NK-92 (cell line): ENCODE results near the gene DIAPH2.

ENCODE experiments used
- DNase-seq: peaks from one replicate; lab custom pipeline; 2025; ENCODE audit not compliant: unreplicated experiment; lab: John Stamatoyannopoulos, UW

Gene DIAPH2

DNA sequence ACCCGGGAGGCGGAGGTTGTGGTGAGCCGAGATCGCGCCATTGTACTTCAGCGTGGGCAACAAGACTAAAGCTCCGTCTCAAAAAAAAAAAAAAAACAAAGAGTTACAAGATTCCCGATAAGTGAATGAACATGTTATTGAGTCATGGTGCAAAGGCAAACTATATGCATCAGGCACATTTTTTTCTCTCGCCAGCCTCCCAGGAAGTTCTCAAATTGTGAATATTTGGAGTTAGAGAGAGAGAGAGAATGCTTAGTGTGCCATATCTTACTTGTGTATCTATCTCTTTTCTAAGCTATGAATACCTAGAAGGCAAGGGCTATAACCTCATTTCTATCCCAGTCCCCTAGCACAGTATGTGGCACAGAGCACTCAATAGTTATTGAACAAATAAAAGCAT is 599.9 kb downstream of the DIAPH2 start:
- DNase-seq, result no peak

DNA sequence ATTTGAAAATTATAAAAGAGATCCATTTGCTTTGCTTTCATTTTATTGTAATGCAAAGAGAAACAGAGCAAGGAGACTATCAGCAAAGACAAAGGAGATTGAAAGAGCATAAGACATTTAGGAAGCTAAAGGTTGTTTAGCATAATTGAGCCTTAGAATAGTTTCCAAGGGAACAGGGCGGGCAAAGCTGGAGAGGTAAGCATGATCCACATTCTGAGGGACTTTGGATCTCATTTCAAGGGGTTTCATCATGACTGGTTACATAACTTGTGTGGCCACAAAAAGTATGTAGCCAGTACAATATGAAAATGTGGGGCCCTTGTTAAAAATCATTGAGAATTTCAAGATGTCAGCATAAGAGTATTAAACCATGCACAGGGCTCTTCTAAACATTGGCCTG is 605.6 kb downstream of the DIAPH2 start:
- DNase-seq, result no peak

DNA sequence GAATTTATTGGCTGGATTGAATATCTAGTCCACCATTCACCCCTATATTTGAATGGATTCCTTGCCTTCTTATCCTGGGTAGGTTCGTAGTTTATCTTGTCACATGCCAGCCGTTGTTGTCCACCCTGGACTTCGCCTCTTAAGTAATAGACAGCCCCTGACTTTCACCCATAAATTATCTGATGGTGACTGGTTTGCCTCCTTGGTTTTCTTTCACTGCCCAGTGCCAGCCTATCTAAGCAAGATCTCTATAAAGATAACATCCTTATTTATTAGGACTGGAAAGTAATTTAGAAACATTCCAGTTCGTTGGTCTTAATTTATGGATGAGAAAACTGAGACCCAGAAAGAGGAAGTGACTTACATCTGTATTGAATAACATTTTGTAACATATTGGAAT is 609.4 kb downstream of the DIAPH2 start:
- no peak for DNase-seq

DNA sequence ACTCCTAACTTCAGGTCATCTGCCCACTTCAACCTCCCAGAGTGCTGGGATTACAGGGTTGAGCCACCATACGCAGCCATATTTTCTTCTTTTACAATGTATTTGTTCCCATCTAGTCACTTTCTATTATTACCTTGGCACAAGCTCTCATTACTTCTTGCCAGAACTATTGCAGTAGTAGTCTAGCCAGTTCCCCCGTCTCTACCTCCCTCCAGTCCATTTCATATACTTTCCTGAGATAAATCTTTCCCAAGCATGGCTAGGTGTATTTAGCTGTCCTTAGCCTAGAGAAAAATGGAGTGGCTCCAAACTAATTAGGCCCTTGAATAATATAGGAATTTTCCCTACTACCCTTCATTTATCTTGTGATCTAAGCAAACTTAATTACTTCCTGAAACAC is 611.3 kb downstream of the DIAPH2 start:
- DNase-seq, result no peak

DNA sequence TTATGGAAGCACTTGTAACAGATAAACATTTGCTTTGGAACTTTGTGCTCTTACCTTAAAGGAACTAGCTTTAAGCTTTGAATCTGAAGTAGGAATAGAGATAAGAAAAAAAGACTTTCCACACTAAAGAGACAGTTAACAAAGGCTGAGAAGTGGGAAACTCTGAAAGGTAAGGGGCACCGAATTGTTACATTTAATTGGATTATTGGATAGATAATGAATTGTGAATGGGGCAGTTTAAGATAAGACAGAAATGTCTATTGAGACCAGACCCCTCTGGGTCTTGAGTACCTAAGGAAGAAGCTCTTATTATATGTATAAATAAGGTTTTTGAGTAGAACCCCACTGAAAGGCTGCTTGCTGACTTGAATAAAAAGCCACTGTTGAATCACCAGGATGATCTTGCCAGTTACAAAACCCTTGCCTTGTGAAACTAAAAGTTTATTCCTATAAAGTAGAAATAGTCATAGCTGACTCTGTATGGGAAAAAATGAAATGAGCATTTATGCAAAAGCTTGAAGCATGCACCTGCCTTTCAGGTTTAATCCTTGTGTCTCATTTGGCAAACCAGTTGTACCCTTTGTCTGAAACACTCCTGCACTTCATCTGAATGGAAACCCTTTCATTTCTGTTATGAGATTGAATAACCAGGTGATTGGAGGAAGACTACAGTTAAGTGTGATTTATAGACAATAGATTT is 622.3 kb downstream of the DIAPH2 start:
- DNase-seq, result no peak

DNA sequence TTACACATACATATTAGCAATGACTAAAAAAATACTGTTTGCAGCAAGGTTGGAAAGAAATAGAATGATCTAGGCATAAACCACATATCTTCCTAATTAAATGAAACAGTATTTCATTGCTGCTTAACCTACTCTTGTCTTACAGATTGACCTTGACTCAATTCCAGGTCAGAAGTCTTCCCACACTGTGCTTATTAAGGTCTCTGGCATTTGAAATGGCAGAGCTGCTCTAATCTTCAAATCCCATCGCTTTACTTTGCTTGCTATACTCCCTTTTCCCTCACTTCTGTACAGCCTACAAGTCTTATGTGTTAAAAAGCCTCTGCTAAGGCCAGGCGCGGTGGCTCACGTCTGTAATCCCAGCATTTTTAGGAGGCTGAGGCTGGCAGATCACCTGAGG is 623.5 kb downstream of the DIAPH2 start:
- no peak for DNase-seq

DNA sequence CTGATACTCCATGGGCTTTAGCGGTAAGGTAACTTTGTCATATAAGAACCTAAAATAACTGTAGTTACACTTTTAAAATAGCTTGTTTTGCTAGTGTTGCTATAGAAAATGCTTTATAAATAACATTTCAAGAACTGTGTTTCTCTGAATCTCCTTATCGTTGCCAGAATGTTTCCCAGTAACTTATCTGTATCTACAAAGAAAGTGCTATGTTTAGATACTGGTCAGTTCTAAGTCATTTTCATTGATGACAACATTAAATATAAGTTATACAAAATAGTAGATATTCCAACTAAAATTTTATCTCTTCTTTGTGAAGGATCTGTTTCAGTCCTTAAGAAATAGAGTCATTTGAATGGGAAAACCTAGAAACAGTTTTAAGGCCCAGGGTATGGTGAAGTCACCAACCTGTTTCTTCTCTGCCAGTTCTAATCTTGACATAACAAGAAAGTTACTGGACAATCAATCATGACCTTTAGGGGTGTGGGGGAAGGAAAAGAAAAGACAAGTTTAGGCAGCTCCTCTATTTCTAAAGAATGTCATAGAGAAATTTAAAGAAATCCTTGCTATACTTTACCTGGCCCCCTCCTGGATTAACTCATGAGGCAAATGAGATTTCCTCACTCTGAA is 625.0 kb downstream of the DIAPH2 start:
- no peak for DNase-seq

DNA sequence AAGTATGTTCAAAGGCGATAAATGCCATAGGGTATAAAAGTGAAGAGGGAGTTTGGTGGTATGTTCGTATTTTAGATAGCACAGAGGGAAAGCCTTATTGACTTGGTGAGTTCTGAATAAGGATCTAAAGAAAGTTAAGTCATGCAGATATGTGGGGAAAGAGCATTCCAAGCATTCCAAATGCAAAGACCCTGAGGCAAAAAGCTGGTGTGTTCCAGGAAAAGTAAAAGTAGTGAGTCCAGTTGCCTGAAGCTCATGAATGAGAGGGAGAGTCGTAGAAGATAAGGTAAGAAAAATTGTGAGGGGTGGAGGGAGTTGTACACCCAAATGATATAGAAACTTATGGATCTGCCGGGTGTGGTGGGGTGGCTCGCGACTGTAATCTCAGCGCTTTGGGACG is 625.7 kb downstream of the DIAPH2 start:
- no peak for DNase-seq

DNA sequence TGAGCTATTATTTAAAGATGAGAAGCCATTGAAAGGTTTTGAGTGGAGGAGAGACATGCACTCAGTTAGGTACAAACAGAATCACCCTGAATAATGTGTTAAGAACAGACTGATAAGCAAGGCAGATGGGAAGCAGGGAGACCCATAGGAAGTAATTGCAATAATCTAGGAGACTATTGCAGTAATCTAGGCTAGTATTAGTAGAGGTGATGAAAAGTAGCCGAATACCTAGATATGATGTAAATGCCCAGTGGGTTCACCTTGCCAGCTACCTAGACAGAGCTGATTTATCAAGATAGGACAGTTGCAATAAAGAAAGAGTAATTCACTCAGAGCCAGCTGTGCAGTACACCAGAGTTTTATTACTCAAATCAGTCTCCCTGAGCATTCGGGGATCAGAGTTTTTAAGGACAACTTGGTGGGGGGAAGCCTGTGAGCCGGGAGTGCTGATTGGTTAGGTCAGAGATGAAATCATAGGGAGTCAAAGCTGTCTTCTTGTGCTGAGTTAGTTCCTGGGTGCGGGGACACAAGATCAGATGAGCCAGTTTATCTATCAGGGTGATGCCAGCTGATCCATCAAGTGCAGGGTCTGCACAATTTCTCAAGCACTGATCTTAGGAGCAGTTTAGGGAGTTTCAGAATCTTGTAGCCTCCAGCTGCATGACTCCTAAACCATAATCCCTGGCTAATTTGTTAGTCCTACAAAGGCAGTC is 626.6 kb downstream of the DIAPH2 start:
- DNase-seq, result no peak

DNA sequence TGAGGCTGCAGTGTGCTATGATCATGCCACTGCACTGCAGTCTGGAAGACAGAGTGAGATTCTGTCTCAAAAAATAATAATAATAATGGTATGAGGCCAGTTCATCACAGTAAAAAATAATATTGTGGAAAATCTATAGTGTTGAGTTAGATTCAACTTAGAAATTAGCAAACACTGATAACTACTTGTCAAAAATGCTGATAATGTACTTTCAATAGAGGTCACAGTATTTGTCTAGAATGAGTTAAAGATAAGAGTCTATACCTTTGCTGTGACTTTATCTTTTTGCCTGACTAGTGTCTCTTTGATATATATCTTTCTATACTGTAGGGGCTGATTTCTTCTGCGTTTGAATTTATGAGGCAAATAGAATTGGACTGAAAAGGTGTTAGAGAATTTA is 629.7 kb downstream of the DIAPH2 start:
- DNase-seq, result no peak

DNA sequence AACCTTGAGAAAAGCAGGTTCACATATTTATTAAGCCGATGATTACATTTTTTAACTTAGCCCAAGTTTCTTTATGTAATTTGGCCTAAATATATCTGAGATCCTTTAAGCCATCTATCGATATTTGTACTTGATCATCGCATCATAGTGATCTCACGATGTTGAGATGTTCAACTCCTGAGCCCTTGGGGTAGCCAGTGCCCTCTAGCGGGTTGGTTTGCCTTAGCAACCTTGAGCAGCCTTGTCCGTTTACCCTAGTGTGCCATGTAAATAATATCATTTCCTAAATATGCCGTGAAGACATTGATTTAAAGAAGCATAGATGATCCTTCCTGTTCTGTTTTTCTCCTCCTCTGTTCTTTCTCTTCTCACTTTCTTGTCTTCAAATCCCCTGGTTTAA is 631.3 kb downstream of the DIAPH2 start:
- DNase-seq, result no peak

DNA sequence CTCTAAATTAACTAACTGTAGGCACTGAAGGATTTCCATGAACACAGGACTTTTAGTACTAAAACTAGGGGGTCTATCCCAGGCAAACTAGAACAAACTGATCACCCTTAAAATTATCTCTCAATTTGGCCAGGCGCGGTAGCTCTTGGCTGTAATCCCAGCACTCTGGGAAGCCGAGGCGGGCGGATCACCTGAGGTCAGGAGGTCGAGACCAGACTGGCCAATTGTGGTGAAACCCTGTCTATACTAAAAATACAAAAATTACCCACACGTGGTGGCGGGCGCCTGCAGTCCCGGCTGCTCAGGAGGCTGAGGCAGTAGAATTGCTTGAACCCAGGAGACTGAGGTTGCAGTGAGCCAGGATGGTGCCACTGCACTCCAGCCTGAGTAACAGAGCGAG is 635.7 kb downstream of the DIAPH2 start:
- no peak for DNase-seq

DNA sequence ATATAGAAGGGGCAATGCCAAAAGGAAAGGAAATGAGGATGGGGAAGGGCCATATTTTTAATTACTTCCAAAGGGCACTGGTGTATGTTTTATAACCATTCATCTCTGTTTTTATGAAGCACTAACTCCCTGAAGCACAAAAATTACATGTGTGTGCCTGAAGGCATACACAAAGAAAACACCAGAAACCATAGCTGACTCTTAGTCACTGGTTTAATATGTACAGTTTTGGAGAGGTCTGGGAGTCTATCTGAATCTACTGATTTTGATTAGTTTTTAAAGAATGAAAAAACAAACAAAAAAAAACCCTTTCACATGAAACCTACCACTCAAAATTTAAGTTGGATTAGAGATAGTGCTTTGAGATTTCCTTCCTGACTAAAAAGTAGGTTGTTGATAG is 637.8 kb downstream of the DIAPH2 start:
- no peak for DNase-seq

DNA sequence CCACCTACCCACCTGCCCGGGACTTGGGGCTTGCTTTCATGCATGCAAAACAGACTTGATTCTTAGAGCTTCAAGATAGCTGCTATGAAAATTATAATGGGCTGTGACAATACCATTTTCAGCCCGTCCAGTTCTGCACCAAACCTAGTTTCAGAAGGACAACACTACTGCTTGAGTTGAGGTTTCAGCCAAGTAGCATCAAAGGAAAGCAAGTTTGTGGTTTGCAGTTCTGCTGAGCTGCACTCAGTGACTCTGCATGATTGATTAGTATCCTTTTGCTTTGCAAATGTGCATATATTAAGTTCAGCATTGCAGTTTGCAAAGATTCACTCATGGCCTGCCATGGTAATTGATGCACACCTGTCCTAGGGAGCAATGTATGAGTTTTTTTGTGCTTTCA is 641.8 kb downstream of the DIAPH2 start:
- no peak for DNase-seq

DNA sequence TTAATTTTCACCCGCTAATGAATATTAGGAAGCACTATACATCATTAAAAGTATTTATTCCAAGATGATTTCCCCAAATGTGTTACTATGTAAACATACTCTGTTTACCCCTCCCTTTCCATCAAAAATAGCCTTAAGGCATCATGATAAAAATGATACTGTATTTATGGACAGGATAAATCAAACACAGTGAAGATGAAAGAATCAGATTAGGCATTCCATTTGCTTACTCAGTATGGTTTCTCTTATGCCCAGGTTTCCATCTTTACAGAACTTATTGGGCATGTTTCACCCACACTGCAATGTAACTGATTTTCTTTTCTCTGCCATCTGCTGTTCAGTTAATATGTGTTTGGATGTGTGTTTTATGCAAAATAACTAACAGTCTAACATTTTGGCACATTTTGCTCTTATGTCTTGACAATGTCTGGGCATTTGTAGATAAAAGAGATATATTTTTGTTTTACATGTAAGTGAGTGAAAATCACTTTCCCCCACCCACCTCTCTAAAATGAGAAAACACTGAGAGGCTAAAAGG is 644.3 kb downstream of the DIAPH2 start:
- no peak for DNase-seq

DNA sequence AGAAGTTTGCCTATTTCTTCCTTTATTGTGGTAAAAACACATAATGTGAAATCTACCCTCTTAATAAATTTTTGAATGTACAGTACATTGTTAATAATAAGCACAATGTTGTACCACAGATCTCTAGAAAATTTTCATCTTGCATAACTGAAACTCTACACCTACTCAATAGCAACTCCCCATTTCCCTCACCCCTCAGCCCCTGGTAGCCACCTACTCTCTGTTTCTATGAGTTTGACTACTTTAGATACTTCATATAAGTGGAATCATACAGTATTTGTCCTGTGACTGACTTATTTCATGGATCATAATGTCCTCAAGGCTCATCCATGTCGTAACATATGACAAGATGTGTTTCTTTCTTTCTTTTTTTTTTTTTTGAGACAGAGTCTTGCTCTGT is 645.5 kb downstream of the DIAPH2 start:
- no peak for DNase-seq

DNA sequence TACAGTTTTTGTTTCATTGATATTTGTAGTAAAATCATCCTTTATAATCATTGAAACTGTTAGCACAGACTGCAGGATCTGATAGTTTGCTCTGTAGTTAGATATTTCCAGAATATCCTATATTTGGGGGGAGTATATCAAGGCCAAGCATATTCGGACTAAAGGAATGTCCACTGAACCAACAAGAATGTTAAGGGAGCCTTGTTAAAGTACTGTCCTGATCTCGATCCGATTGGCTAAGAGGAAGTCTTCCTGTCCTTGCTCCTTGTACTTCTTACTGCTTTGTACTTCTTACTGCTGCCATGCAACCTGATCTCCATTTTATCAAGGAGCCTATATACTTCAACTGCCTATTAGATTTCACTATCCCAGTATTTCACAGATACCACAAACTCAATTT is 648.3 kb downstream of the DIAPH2 start:
- DNase-seq, result no peak

DNA sequence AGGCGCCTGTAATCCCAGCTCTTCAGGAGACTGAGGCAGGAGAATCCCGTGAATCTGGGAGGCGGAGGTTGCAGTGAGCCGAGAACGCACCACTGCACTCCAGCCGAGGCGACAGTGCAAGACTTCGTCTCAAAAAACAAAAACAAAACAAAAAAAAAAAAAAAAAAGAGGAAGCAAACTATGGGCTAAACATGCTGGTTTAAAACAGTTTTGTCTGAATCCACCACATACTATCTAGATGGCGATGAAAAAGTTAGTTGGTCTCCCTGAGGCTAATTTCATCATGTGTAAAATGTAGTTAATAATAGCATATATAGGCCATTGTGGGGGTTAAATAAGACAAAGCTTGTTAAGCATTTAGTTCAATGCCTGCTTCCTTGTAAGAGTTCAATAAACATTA is 650.2 kb downstream of the DIAPH2 start:
- DNase-seq, result no peak

DNA sequence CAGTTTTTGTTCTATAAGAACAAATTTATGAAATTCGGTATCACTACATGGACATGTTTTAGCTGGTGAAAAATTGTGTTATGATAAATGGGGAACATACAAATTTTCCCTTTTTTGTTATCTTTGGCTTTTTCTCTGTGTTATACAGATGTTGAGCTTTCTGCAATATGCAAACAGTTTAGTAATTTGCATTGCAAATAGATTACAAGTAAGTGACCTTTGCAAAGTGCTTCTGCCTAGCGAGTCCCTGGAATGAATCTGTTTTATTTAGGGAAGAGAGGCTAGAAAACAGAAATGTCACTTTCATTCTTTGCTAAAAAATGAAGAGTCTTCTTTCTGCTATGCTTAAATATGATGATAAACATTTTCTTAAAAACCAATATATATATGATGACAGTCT is 660.1 kb downstream of the DIAPH2 start:
- no peak for DNase-seq

DNA sequence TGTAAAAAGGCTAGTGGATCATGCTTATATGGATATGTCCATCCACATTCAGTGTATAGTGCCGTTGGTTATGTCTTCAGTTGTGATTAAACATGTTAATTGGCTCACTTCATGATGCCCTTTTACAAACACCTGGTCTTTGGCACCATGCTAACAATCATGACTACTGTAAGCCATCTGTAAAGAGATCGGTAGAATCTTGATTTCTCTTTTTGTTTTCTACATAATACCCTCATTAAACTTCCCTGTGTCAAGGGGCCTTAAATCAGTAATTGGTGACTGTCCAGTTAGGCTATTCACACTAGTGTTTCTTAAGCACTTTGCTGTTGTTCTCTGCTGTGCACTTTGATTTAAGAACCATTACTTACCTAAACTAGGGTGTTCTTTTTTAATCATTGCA is 674.3 kb downstream of the DIAPH2 start:
- no peak for DNase-seq

DNA sequence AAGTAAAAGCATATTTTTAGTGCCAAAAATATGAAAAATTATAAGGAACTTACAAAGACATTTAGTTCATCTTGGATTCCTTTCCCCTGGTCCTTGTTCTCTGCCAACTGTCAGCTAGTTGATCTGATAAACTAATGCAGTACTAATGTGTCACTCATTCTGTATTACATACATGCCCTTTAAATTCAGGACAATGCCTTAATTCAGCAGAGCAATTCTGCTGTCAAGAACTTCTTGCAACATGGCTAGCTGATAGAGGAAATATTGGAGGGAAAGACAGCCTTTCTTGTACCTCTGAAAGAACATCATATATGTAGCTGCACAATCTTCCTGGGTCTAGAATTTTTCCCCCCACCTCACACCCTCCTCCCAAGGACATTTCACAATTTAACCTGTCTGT is 679.2 kb downstream of the DIAPH2 start:
- no peak for DNase-seq

DNA sequence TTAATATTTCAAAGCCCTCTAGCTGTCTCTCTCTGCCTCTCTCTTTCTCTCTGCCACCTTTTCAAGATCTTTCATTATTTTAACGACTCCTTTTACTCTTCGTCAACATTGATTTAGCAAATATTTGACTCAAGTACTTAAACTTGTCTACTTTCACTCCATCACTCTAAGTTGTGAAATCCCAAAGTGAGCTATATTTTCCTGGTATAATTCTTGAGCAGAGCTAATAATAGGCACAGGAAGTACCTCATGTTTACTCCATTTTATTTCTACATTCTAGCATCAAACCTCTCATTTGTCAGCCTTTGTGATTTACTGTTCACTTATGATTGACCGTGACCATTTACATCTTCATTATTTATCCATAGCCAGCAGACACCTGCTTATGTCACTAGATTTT is 681.6 kb downstream of the DIAPH2 start:
- DNase-seq, result no peak
